ENCODE results near the gene HSD11B1L. TPM values are rescaled to one million over a fixed set of nuclear protein-coding genes. Genes with fewer than 3 reads are reported as not detected.

The HSD11B1L gene
- total and polyA plus RNA-seq, 2 donors (not counting 3 experiments of a cell fraction or from before 2014, with no cell fraction given): 4.4 to 9.1 TPM

DNA sequence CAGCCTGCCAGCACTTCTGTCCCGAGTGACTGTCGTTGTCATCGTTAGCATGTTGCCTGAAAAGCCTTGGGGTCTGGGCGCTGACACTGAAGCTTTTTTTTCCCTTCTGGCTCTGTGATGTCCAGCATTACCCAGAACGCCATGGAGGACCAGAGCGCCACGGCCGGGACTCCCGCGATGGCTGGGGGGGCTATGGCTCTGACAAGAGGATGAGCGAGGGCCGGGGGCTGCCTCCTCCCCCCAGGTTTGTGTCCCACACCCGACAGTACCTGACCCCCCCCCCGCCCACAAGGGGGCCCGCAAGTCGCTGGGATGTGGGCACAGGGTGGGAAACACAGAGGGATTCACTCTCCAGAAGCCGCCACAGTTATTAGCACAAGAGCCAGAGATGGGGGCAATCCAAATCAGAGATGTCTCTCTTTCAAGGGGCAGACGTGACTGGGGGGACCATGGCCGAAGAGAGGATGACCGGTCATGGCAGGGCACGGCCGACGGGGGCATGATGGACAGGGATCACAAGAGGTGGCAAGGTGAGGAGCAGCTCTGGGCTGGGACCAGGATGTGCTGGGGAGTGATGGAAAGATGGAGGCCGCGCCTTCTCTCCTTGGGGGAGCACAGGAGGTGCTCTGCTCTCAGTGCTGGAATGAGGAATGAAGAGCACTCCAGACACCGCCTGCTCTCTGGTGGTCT is 13.8 kb upstream of the HSD11B1L start:
- dilution Hi-C loops (cut with MboI; ENCODE audit: extremely low pct_ligation_motif_present, low sequenced_read_pairs): no loop called here
- H3K4me1 ChIP-seq (ENCODE audit: control insufficient read depth, extremely low read depth, insufficient read depth, low read length): no peaks in the 10 kb centered on the region
- CTCF ChIA-PET: no interaction called here

More for the DNA sequence above, 13.8 kb upstream of the HSD11B1L start:
- no peak overlapping the region for H3K9ac ChIP-seq (replicated peaks; ENCODE audit: extremely low read depth, insufficient read depth, low read length)
- no peaks in the 10 kb centered on the region for H3K9me1 ChIP-seq (replicated peaks; ENCODE audit: control insufficient read depth, extremely low read depth, insufficient read depth, low read length)
- H2AFZ ChIP-seq (ENCODE audit: low read depth, low read length): no peak overlapping the region
- H3K4me2 ChIP-seq (ENCODE audit: insufficient read depth, low read length): no peak overlapping the region
- H3K27me3 ChIP-seq (ENCODE audit: control insufficient read depth in 2 of 2, insufficient read depth in 2 of 2, low read length in 2 of 2): no peaks in the 10 kb centered on the region
- POLR2A ChIA-PET: no interaction called here
- no peak overlapping the region for H3K27ac ChIP-seq (ENCODE audit: insufficient read depth, low read depth, low read length)
- H3K4me3 ChIP-seq (replicated peaks in 1 of 3; ENCODE audit: insufficient read depth in 1 of 3, low read depth in 1 of 3, low read length in 3 of 3): no peak overlapping the region
- no peak for DNase-seq (ENCODE audit: low read depth, low spot score)
- no TSS peak for BruUV-seq (replicated peaks)
- H3K79me2 ChIP-seq (ENCODE audit: control insufficient read depth, insufficient read depth, low read length): no peaks in the 10 kb centered on the region
- FAIRE-seq: no peak
- intact Hi-C loops (cut with micrococcal nuclease): no loop called here
- TF ChIP-seq FOS (IDR thresholded peaks at IDR 0.05; ENCODE audit: borderline replicate concordance, insufficient read depth, low read length): no peak
- no peak for TF ChIP-seq POLR2AphosphoS5 (IDR thresholded peaks at IDR 0.05; ENCODE audit: insufficient read depth, low read depth, low read length)
- TF ChIP-seq, protein P1, sequence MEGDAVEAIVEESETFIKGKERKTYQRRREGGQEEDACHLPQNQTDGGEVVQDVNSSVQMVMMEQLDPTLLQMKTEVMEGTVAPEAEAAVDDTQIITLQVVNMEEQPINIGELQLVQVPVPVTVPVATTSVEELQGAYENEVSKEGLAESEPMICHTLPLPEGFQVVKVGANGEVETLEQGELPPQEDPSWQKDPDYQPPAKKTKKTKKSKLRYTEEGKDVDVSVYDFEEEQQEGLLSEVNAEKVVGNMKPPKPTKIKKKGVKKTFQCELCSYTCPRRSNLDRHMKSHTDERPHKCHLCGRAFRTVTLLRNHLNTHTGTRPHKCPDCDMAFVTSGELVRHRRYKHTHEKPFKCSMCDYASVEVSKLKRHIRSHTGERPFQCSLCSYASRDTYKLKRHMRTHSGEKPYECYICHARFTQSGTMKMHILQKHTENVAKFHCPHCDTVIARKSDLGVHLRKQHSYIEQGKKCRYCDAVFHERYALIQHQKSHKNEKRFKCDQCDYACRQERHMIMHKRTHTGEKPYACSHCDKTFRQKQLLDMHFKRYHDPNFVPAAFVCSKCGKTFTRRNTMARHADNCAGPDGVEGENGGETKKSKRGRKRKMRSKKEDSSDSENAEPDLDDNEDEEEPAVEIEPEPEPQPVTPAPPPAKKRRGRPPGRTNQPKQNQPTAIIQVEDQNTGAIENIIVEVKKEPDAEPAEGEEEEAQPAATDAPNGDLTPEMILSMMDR (IDR thresholded peaks at IDR 0.05; ENCODE audit: extremely low read depth in 1 of 2, insufficient read depth in 1 of 2, low read depth in 1 of 2, low read length in 2 of 2): no peak
- no peak for TF ChIP-seq EZH2 (IDR thresholded peaks at IDR 0.05; ENCODE audit: borderline replicate concordance, low read depth, low read length, severe bottlenecking)
- no peak for TF ChIP-seq POLR2A (IDR thresholded peaks at IDR 0.05; ENCODE audit: low read depth, low read length)
- H3K36me3 ChIP-seq (ENCODE audit: control insufficient read depth in 2 of 2, extremely low read depth in 1 of 2, insufficient read depth in 2 of 2, low read length in 2 of 2): peaks cover 11 to 55% of the 10 kb centered on the region in 2 experiments
- H3K9me3 ChIP-seq (replicated peaks; ENCODE audit: control insufficient read depth, insufficient read depth, low read length): no peaks in the 10 kb centered on the region
- no peaks in the 10 kb centered on the region for H4K20me1 ChIP-seq (replicated peaks; ENCODE audit: control insufficient read depth, extremely low read depth, insufficient read depth, low read length)

Measured in endothelial cell of umbilical vein (primary cell).